ENCODE measurements around the gene GALNTL6. TPM values are rescaled to one million over a fixed set of nuclear protein-coding genes. Genes with fewer than 3 reads are reported as not detected.

Gene GALNTL6
- total and polyA plus RNA-seq, 2 experiments from 2014 or later, result not detected

DNA sequence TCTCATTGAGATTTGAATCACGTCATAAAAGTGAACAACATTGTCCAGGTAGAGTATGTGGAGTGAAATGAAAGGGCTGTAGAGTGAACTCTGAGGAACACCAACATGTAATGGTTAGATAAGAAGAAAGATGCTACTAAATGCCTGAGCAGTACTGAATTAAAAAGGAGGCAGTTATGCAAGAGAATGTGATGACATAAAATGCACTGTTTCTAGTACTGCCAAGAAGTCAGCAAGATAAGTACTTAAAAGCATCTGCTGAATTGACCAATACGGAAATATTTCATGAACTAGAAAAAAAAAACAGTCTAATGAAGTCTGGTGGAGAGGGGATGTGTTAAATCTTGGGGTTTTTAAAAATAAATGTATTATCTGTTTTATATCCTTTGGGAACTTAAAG, 771.6 kb downstream of the GALNTL6 start:
- no peak overlapping the region for H3K4me2 ChIP-seq (ENCODE audit: unreplicated experiment)
- H3K79me2 ChIP-seq (ENCODE audit: insufficient read depth), result no peaks in the 10 kb centered on the region
- no peaks in the 10 kb centered on the region for H3K4me1 ChIP-seq (ENCODE audit: insufficient read depth)
- no peak for TF ChIP-seq EZH2 (IDR thresholded peaks at IDR 0.05; ENCODE audit: insufficient read depth, poor library complexity, severe bottlenecking)
- TF ChIP-seq EZH2phosphoT487 (IDR thresholded peaks at IDR 0.05; ENCODE audit: insufficient read depth, low read depth), result no peak
- no peak for DNase-seq
- no peak overlapping the region for H3K4me3 ChIP-seq
- in situ Hi-C loops (cut with MboI), result no loop called here
- H2AFZ ChIP-seq, result no peak overlapping the region
- H3K9me3 ChIP-seq (ENCODE audit: low read depth), result no peaks in the 10 kb centered on the region
- H4K20me1 ChIP-seq (ENCODE audit: insufficient read depth), result no peaks in the 10 kb centered on the region
- no peaks in the 10 kb centered on the region for H3K36me3 ChIP-seq (ENCODE audit: low read depth)
- no peak overlapping the region for H3K9ac ChIP-seq
- H3F3A ChIP-seq (ENCODE audit: insufficient read depth), result no peaks in the 10 kb centered on the region
- WGBS, 2 experiments (ENCODE audit: low coverage in 1 of 2, low lambda C conversion rate in 2 of 2, missing lambda C conversion rate in 2 of 2), result 8 to 15% methylated on average over 2 of the region's 2 CpGs
- H3K9me2 ChIP-seq (ENCODE audit: insufficient read depth), result no peaks in the 10 kb centered on the region
- no peak overlapping the region for H3K27ac ChIP-seq
- H3K27me3 ChIP-seq (replicated peaks; ENCODE audit: insufficient read depth), result no peaks in the 10 kb centered on the region

DNA sequence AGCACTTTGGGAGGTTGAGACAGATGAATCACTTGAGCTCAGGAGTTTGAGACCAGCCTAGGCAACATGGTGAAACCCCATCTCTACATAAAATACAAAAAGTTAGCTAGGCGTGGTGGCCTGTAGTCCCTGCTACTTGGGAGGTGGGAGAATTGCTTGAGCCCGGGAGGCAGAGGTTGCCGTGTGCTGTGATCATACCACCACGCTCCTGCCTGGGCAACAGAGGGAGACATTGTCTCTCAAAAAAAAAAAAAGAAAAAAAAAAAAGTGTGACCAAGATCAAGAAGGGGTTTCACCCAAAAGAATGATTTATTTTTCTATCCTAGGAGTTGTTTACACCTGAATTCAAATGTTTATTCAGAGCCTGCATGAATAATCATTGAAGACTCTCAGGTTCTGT, 783.0 kb downstream of the GALNTL6 start:
- Histone ChIP-seq H3K27me3 (replicated peaks; ENCODE audit: insufficient read depth) (no peaks in the 10 kb centered on the region), H3K79me2 (ENCODE audit: insufficient read depth) (no peaks in the 10 kb centered on the region), H3K9me2 (ENCODE audit: insufficient read depth) (no peaks in the 10 kb centered on the region), H3K27ac (no peak overlapping the region), H3K4me2 (ENCODE audit: unreplicated experiment) (no peak overlapping the region), H2AFZ (no peak overlapping the region), H3K9ac (no peak overlapping the region), H3K4me3 (no peak overlapping the region), H4K20me1 (ENCODE audit: insufficient read depth) (no peaks in the 10 kb centered on the region), H3K36me3 (ENCODE audit: low read depth) (no peaks in the 10 kb centered on the region), H3K4me1 (ENCODE audit: insufficient read depth) (no peaks in the 10 kb centered on the region), H3K9me3 (ENCODE audit: low read depth) (no peaks in the 10 kb centered on the region), H3F3A (ENCODE audit: insufficient read depth) (no peaks in the 10 kb centered on the region)
- DNase-seq, result no peak
- WGBS, 2 experiments (ENCODE audit: low coverage in 1 of 2, low lambda C conversion rate in 2 of 2, missing lambda C conversion rate in 2 of 2), result 8 to 9% methylated on average over 4 of the region's 4 CpGs
- TF ChIP-seq EZH2 (IDR thresholded peaks at IDR 0.05; ENCODE audit: insufficient read depth, poor library complexity, severe bottlenecking) (no peak), EZH2phosphoT487 (IDR thresholded peaks at IDR 0.05; ENCODE audit: insufficient read depth, low read depth) (no peak)
- in situ Hi-C loops (cut with MboI), result no loop called here

DNA sequence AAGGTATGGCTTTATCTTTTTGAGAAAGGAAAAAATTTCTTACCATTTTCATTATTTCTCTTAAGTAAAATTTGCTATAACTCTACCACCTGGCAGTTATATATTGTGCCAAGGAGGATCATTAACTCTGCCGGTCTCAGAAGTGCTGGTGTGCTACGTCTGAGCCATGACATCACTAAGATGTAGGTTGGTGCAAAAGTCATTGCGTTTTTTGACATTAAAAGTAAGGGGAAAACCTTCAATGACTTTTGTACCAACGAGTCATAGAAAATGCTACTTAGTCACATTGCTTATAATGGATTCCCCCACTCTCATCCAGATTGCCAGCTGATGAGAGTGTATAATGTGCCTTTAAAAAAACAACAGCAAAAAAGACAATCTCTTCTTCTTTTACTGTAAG, 786.4 kb downstream of the GALNTL6 start:
- WGBS, 2 experiments (ENCODE audit: low coverage in 1 of 2, low lambda C conversion rate in 2 of 2, missing lambda C conversion rate in 2 of 2), result 2 to 8% methylated on average over 4 of the region's 4 CpGs
- Histone ChIP-seq H3K36me3 (ENCODE audit: low read depth) (no peaks in the 10 kb centered on the region), H3K79me2 (ENCODE audit: insufficient read depth) (no peaks in the 10 kb centered on the region), H3K9ac (no peak overlapping the region), H3K4me1 (ENCODE audit: insufficient read depth) (no peaks in the 10 kb centered on the region), H3F3A (ENCODE audit: insufficient read depth) (no peaks in the 10 kb centered on the region), H2AFZ (no peak overlapping the region), H3K27ac (no peak overlapping the region), H3K27me3 (replicated peaks; ENCODE audit: insufficient read depth) (no peaks in the 10 kb centered on the region), H3K4me2 (ENCODE audit: unreplicated experiment) (no peak overlapping the region), H3K4me3 (no peak overlapping the region), H3K9me3 (ENCODE audit: low read depth) (no peaks in the 10 kb centered on the region), H4K20me1 (ENCODE audit: insufficient read depth) (no peaks in the 10 kb centered on the region), H3K9me2 (ENCODE audit: insufficient read depth) (no peaks in the 10 kb centered on the region)
- in situ Hi-C loops (cut with MboI), result no loop called here
- DNase-seq, result no peak
- TF ChIP-seq EZH2phosphoT487 (IDR thresholded peaks at IDR 0.05; ENCODE audit: insufficient read depth, low read depth) (no peak), EZH2 (IDR thresholded peaks at IDR 0.05; ENCODE audit: insufficient read depth, poor library complexity, severe bottlenecking) (no peak)

DNA sequence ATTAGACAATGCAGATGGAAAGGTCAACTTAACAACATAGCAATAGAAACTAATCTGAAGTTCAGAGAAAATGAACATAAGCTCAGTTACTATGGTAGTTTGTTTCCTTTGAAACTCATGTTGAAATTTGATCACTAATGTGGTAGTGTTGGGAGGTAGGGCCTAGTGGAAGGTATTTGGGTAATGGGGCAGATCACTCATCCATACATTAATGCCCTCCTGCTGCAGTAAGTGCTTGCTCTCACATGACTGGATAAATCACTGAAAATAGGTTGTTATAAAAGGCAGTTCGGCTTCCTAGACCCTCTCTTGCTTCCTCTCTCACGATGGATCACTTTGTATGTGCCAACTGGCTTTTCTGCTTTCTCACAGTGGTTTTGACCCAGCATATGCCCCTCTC, 788.0 kb downstream of the GALNTL6 start:
- no peaks in the 10 kb centered on the region for H4K20me1 ChIP-seq (ENCODE audit: insufficient read depth)
- no peak overlapping the region for H3K9ac ChIP-seq
- no peaks in the 10 kb centered on the region for H3K4me1 ChIP-seq (ENCODE audit: insufficient read depth)
- H2AFZ ChIP-seq, result no peak overlapping the region
- DNase-seq, result no peak
- no peaks in the 10 kb centered on the region for H3K36me3 ChIP-seq (ENCODE audit: low read depth)
- no peaks in the 10 kb centered on the region for H3K27me3 ChIP-seq (replicated peaks; ENCODE audit: insufficient read depth)
- H3K9me2 ChIP-seq (ENCODE audit: insufficient read depth), result no peaks in the 10 kb centered on the region
- H3F3A ChIP-seq (ENCODE audit: insufficient read depth), result no peaks in the 10 kb centered on the region
- no peak for TF ChIP-seq EZH2phosphoT487 (IDR thresholded peaks at IDR 0.05; ENCODE audit: insufficient read depth, low read depth)
- TF ChIP-seq EZH2 (IDR thresholded peaks at IDR 0.05; ENCODE audit: insufficient read depth, poor library complexity, severe bottlenecking), result no peak
- H3K27ac ChIP-seq, result no peak overlapping the region
- no peaks in the 10 kb centered on the region for H3K79me2 ChIP-seq (ENCODE audit: insufficient read depth)
- in situ Hi-C loops (cut with MboI), result no loop called here
- H3K4me2 ChIP-seq (ENCODE audit: unreplicated experiment), result no peak overlapping the region
- H3K4me3 ChIP-seq, result no peak overlapping the region
- no peaks in the 10 kb centered on the region for H3K9me3 ChIP-seq (ENCODE audit: low read depth)
- 0 to 3% methylated on average over 2 of the region's 2 CpGs for WGBS, 2 experiments (ENCODE audit: low coverage in 1 of 2, low lambda C conversion rate in 2 of 2, missing lambda C conversion rate in 2 of 2)

DNA sequence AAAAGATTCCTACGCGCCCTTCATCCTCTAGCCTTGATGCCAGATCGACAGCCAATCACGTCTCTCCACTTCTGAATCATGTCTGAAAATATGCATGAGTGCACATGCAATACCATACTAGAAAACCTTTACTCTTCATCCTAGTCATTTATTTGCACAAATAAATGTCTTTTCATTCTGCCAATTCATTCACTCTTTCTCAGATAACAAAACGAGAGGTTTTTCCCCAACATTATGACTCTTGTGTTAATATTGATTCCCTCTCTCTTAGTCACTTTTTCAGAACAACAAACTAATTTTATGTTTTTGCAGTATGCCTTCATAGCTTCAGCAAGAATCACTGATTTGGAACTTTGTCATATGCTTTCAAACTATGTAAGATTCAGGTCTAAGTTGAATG, 806.0 kb downstream of the GALNTL6 start:
- no peaks in the 10 kb centered on the region for H3K9me2 ChIP-seq (ENCODE audit: insufficient read depth)
- H3K4me3 ChIP-seq, result no peak overlapping the region
- in situ Hi-C loops (cut with MboI), result no loop called here
- 27 to 50% methylated on average over 5 of the region's 5 CpGs for WGBS, 2 experiments (ENCODE audit: low coverage in 1 of 2, low lambda C conversion rate in 2 of 2, missing lambda C conversion rate in 2 of 2)
- no peak for DNase-seq
- no peaks in the 10 kb centered on the region for H4K20me1 ChIP-seq (ENCODE audit: insufficient read depth)
- H3K36me3 ChIP-seq (ENCODE audit: low read depth), result no peaks in the 10 kb centered on the region
- no peak for TF ChIP-seq EZH2 (IDR thresholded peaks at IDR 0.05; ENCODE audit: insufficient read depth, poor library complexity, severe bottlenecking)
- no peak for TF ChIP-seq EZH2phosphoT487 (IDR thresholded peaks at IDR 0.05; ENCODE audit: insufficient read depth, low read depth)
- no peak overlapping the region for H3K27ac ChIP-seq
- H3K9me3 ChIP-seq (ENCODE audit: low read depth), result no peaks in the 10 kb centered on the region
- no peaks in the 10 kb centered on the region for H3F3A ChIP-seq (ENCODE audit: insufficient read depth)
- H3K4me2 ChIP-seq (ENCODE audit: unreplicated experiment), result no peak overlapping the region
- no peaks in the 10 kb centered on the region for H3K27me3 ChIP-seq (replicated peaks; ENCODE audit: insufficient read depth)
- H3K9ac ChIP-seq, result no peak overlapping the region
- no peaks in the 10 kb centered on the region for H3K4me1 ChIP-seq (ENCODE audit: insufficient read depth)
- no peak overlapping the region for H2AFZ ChIP-seq
- H3K79me2 ChIP-seq (ENCODE audit: insufficient read depth), result no peaks in the 10 kb centered on the region
